Esophagus squamous epithelium (tissue), 5 donors: ENCODE measurements around the gene ZNF784. TPM values are rescaled to one million over a fixed set of nuclear protein-coding genes. Genes with fewer than 3 reads are reported as not detected.
A peak's percentile ranks its signal among the peaks of the same experiment; 100 is the strongest.
"Not testable (repeated sequence)": the region's sequence is repeated elsewhere in the genome, so short reads cannot be mapped to it uniquely, and the experiment has no call there.

Source experiments
- DNase-seq: peaks from one replicate; lab custom pipeline; 2025; lab: John Stamatoyannopoulos, UW
- H3K27ac ChIP-seq, 4 donors: fragments of 200-600 bp; sonication (generic); one replicate each; pipeline ENCODE4 v1.5.1; 2016 to 2019; ENCODE audit warnings: mild to moderate bottlenecking in 1 of 4
- H3K27me3 ChIP-seq, 4 donors: fragments of 200-600 bp; sonication (generic); 1 replicate in 3 of 4; 2 replicates in 1 of 4; pipeline versions ENCODE4 v1.5.1 to v1.6.0; 2017 to 2021; ENCODE audit warnings: antibody characterized with exemption in 1 of 4
- H3K36me3 ChIP-seq, 3 donors: fragments of 200-600 bp; sonication (generic); one replicate each; pipeline ENCODE4 v1.5.1; 2016 to 2019
- H3K4me1 ChIP-seq, 3 donors: fragments of 200-600 bp; sonication (generic); one replicate each; pipeline ENCODE4 v1.5.1; 2017 to 2019
- H3K4me3 ChIP-seq, 4 donors: fragments of 200-600 bp; sonication (generic); 1 replicate in 3 of 4; 2 replicates in 1 of 4; pipeline ENCODE4 v1.5.1; 2016 to 2019; ENCODE audit warnings: mild to moderate bottlenecking in 2 of 4, moderate library complexity in 1 of 4
- H3K9me3 ChIP-seq, 3 donors: fragments of 200-600 bp; sonication (generic); one replicate each; pipeline ENCODE4 v1.5.1; 2016 to 2019
- CTCF ChIP-seq, 6 experiments: fragments of 450-650 bp in 4 of 6; fragments of 200-600 bp in 2 of 6; sonication (generic) in 2 of 6; IDR thresholded peaks; one replicate each; pipeline ENCODE4 v1.5.1; 2016 to 2019; ENCODE audit warnings: antibody characterized with exemption in 6 of 6, mild to moderate bottlenecking in 4 of 6, moderate library complexity in 4 of 6
- POLR2A ChIP-seq, 4 donors: fragments of 450-650 bp; IDR thresholded peaks; one replicate each; pipeline ENCODE4 v1.6.1; 2017; ENCODE audit warnings: antibody characterized with exemption in 4 of 4, mild to moderate bottlenecking in 4 of 4, moderate library complexity in 3 of 4
- WGBS, 2 donors: methylation state at CpG; one replicate each; pipeline ENCODE4 v1.1.5; 2018; 5-methylcytosine and 5-hydroxymethylcytosine counted together
- intact Hi-C: fragments of 100-400 bp; cut with DNase I; formaldehyde crosslinking; loops from one replicate; pipeline ENCODE4 v1.15.0; 2022
- total RNA-seq, 4 donors: library from RNA; depleted of rRNA; stranded (reverse); fragments of >200 nt; gene quantifications; one replicate each; pipeline ENCODE4 v1.1.0, GENCODE V29; 2016
- donor health status: DM: yes; HTN: yes; CAD: no.

The ZNF784 gene
- total RNA-seq, 4 donors from 2014 or later, result 2.9 to 6.9 (median 4.4) TPM

GRCh38 chr19:55578761-55579747 lies 45.3 kb downstream of the ZNF784 start:
- no peak for DNase-seq
- Histone ChIP-seq H3K4me3 (peak overlapping the region in 2 of 4 donors; percentile 75 to 97), H3K36me3 (peaks cover 0 to 27% (median 7%) of the 10 kb centered on the region in 3 donors), H3K9me3 (no peaks in the 10 kb centered on the region), H3K27me3 (no peaks in the 10 kb centered on the region), H3K4me1 (peaks cover 11 to 31% (median 12%) of the 10 kb centered on the region in 3 donors), H3K27ac (no peak overlapping the region)
- WGBS, 2 donors, result 88 to 91% methylated on average over 32 to 42 of the region's 90 CpGs
- intact Hi-C loops, result no loop called here
- TF ChIP-seq CTCF (IDR thresholded peaks at IDR 0.05) (no peak), POLR2A (IDR thresholded peaks at IDR 0.05) (no peak)

GRCh38 chr19:55578031-55578760 lies 46.2 kb downstream of the ZNF784 start:
- no peak for TF ChIP-seq CTCF (IDR thresholded peaks at IDR 0.05)
- no peak for TF ChIP-seq POLR2A (IDR thresholded peaks at IDR 0.05)
- intact Hi-C loops, result no loop called here
- WGBS, 2 donors, result 70 to 95% methylated on average over 2 to 8 of the region's 83 CpGs
- Histone ChIP-seq H3K4me3 (no peak overlapping the region), H3K9me3 (no peaks in the 10 kb centered on the region), H3K27ac (no peak overlapping the region), H3K27me3 (no peaks in the 10 kb centered on the region), H3K36me3 (peaks cover 0 to 27% (median 7%) of the 10 kb centered on the region in 3 donors), H3K4me1 (peaks cover 11 to 31% (median 12%) of the 10 kb centered on the region in 3 donors)
- no peak for DNase-seq

GRCh38 chr19:55576746-55577145 lies 47.6 kb downstream of the ZNF784 start:
- H3K4me3 ChIP-seq, result no peak overlapping the region
- no peaks in the 10 kb centered on the region for H3K27me3 ChIP-seq
- no peak overlapping the region for H3K27ac ChIP-seq
- peaks cover 9 to 23% (median 11%) of the 10 kb centered on the region in 3 donors for H3K4me1 ChIP-seq
- WGBS, 2 donors, result 82 to 93% methylated on average over 5 of the region's 5 CpGs
- intact Hi-C loops, result no loop called here
- H3K36me3 ChIP-seq, result peaks cover 0 to 27% (median 7%) of the 10 kb centered on the region in 3 donors
- H3K9me3 ChIP-seq, result no peaks in the 10 kb centered on the region
- TF ChIP-seq POLR2A (IDR thresholded peaks at IDR 0.05), result no peak
- TF ChIP-seq CTCF (IDR thresholded peaks at IDR 0.05), result no peak
- DNase-seq, result no peak

- H3K4me1 ChIP-seq, intact Hi-C loops, H3K27ac ChIP-seq, H3K4me3 ChIP-seq, DNase-seq, H3K9me3 ChIP-seq, H3K27me3 ChIP-seq: not testable (repeated sequence)
- peaks cover 0 to 22% (median 7%) of the 10 kb centered on the region in 3 donors for H3K36me3 ChIP-seq
- WGBS, 2 donors, result 78 to 80% methylated on average over 6 of the region's 6 CpGs
Observed at GRCh38 chr19:55573929-55574328, 50.4 kb downstream of the ZNF784 start.

Other genes starting within 250 kb of the ZNF784 start
- gene TMEM190, start 247.7 kb downstream of the ZNF784 start, total RNA-seq, result not detected
- gene TMEM238, start 240.3 kb downstream of the ZNF784 start, total RNA-seq, result 10 to 100 TPM; 11.9 to 41.8 (median 27.1) TPM
- 100 to 1,000 TPM; 395 to 866 (median 753) TPM for gene RPL28, start 238.6 kb downstream of the ZNF784 start, total RNA-seq
- gene UBE2S, start 216.8 kb downstream of the ZNF784 start, total RNA-seq, result 10 to 100 TPM; 15.6 to 41.4 (median 31.2) TPM
- not detected for gene SHISA7, start 181.3 kb downstream of the ZNF784 start, total RNA-seq
- gene ISOC2, start 162.9 kb downstream of the ZNF784 start, total RNA-seq, result 10 to 100 TPM; 60.5 to 98.1 (median 78.7) TPM
- not detected for gene C19orf85, start 159.8 kb downstream of the ZNF784 start, total RNA-seq
- 10 to 100 TPM in 1 of 4 donors, 1 to 10 TPM in 3; 4.4 to 22.0 (median 6.8) TPM for gene ZNF628, start 147.9 kb downstream of the ZNF784 start, total RNA-seq
- 1 to 10 TPM; 1.3 to 4.3 (median 2.9) TPM for gene NAT14, start 139.4 kb downstream of the ZNF784 start, total RNA-seq
- gene SSC5D, start 136.1 kb downstream of the ZNF784 start, total RNA-seq, result 1 to 10 TPM in 1 of 4 donors, under 1 TPM in 3; 0.40 to 5.0 (median 0.68) TPM
- gene SBK2, start 87.4 kb downstream of the ZNF784 start, total RNA-seq, result not detected
- gene SBK3, start 79.0 kb downstream of the ZNF784 start, total RNA-seq, result 1 to 10 TPM in 1 of 4 donors, under 1 TPM in 1, not detected in 2; 0.22 to 1.0 TPM
- gene ZNF579, start 43.7 kb downstream of the ZNF784 start, total RNA-seq, result 1 to 10 TPM in 3 of 4 donors, under 1 TPM in 1; 0.75 to 3.0 (median 2.2) TPM
- gene FIZ1, start 25.0 kb downstream of the ZNF784 start, total RNA-seq, result 10 to 100 TPM in 1 of 4 donors, 1 to 10 TPM in 3; 5.8 to 12.7 (median 7.9) TPM
- 10 to 100 TPM; 17.7 to 25.9 (median 22.9) TPM for gene ZNF524, start 24.3 kb downstream of the ZNF784 start, total RNA-seq
- 1 to 10 TPM; 2.7 to 5.3 (median 3.3) TPM for gene ZNF865, start 18.9 kb downstream of the ZNF784 start, total RNA-seq
- 10 to 100 TPM in 3 of 4 donors, 1 to 10 TPM in 1; 8.8 to 19.1 (median 12.9) TPM for gene ZNF580, start 16.4 kb upstream of the ZNF784 start, total RNA-seq
- gene ZNF581, start 19.1 kb upstream of the ZNF784 start, total RNA-seq, result 10 to 100 TPM; 11.8 to 20.2 (median 14.0) TPM
- gene CCDC106, start 23.6 kb upstream of the ZNF784 start, total RNA-seq, result 1 to 10 TPM; 2.4 to 7.2 (median 4.6) TPM
- 100 to 1,000 TPM in 2 of 4 donors, 10 to 100 TPM in 2; 85.0 to 112 (median 99.7) TPM for gene U2AF2, start 30.5 kb upstream of the ZNF784 start, total RNA-seq
- gene EPN1, start 50.7 kb upstream of the ZNF784 start, total RNA-seq, result 100 to 1,000 TPM in 1 of 4 donors, 10 to 100 TPM in 3; 52.1 to 168 (median 77.4) TPM
- not detected for gene NLRP9, start 113.8 kb upstream of the ZNF784 start, total RNA-seq
- gene RFPL4A, start 134.5 kb upstream of the ZNF784 start, total RNA-seq, result not detected
- gene RFPL4AL1, start 144.6 kb upstream of the ZNF784 start, total RNA-seq, result not detected
- not detected for gene NLRP11, start 207.4 kb upstream of the ZNF784 start, total RNA-seq
- gene NLRP4, start 212.0 kb upstream of the ZNF784 start, total RNA-seq, result under 1 TPM in 1 of 4 donors, not detected in 3; 0.30 TPM